HuH-7 (cell line): Measurements from ENCODE around the gene RIPPLY2.

Experiments
- DNase-seq: peaks from one replicate; pipeline ENCODE4 v3.0.0; 2011; ENCODE audit warnings: low spot score

The RIPPLY2 gene

GRCh38 chr6:83905648-83906047 lies 52.5 kb downstream of the RIPPLY2 start:
- no peak for DNase-seq
